WTC11 (cell line): ENCODE measurements around the gene CPHXL2. TPM values are rescaled to one million over a fixed set of nuclear protein-coding genes. Genes with fewer than 3 reads are reported as not detected.

ENCODE experiments used
- ATF1 ChIP-seq: sonication (generic); formaldehyde crosslinking; IDR thresholded peaks from 2 replicates; pipeline ENCODE4 v1.8.1; 2023; ENCODE audit warnings: mild to moderate bottlenecking, moderate library complexity, missing genetic modification reagents
- CREB1 ChIP-seq: sonication (generic); formaldehyde crosslinking; IDR thresholded peaks from 2 replicates; pipeline ENCODE4 v1.8.0; 2023; ENCODE audit warnings: mild to moderate bottlenecking, missing genetic modification reagents
- EMX1 ChIP-seq: fragments of 250-450 bp; sonication (Bioruptor Pico); IDR thresholded peaks from 2 replicates; pipeline ENCODE4 v1.8.0; 2021; ENCODE audit warnings: mild to moderate bottlenecking
- GABPB1 ChIP-seq: sonication (generic); formaldehyde crosslinking; IDR thresholded peaks from 2 replicates; pipeline ENCODE4 v1.8.1; 2023; ENCODE audit warnings: mild to moderate bottlenecking, missing genetic modification reagents
- HMGA2 ChIP-seq: fragments of 250-450 bp; sonication (Bioruptor Pico); IDR thresholded peaks from 2 replicates; pipeline ENCODE4 v1.4.0; 2021; ENCODE audit warnings: mild to moderate bottlenecking, moderate library complexity
- JAZF1 ChIP-seq: fragments of 250-450 bp; sonication (Bioruptor Pico); IDR thresholded peaks from 2 replicates; pipeline ENCODE4 v1.9.0; 2021; ENCODE audit warnings: moderate library complexity, mild to moderate bottlenecking, inconsistent platforms
- JUN ChIP-seq: sonication (generic); formaldehyde crosslinking; IDR thresholded peaks from 2 replicates; pipeline ENCODE4 v1.8.0; 2023; ENCODE audit warnings: mild to moderate bottlenecking, missing genetic modification reagents
- MYBL2 ChIP-seq: sonication (generic); formaldehyde crosslinking; IDR thresholded peaks from 2 replicates; pipeline ENCODE4 v1.8.1; 2023; ENCODE audit warnings: mild to moderate bottlenecking, moderate library complexity, missing genetic modification reagents
- NFYB ChIP-seq: sonication (generic); formaldehyde crosslinking; conservative IDR thresholded peaks from 2 replicates; pipeline ENCODE4 v1.8.0; 2022; ENCODE audit warnings: low read depth, missing genetic modification reagents
- NR1H2 ChIP-seq: sonication (generic); formaldehyde crosslinking; IDR thresholded peaks from 2 replicates; pipeline ENCODE4 v1.9.0; 2021; ENCODE audit warnings: mild to moderate bottlenecking, moderate library complexity, missing genetic modification reagents
- NR3C1 ChIP-seq: sonication (generic); formaldehyde crosslinking; conservative IDR thresholded peaks from 2 replicates; pipeline ENCODE4 v1.8.1; 2023; ENCODE audit warnings: low read depth, mild to moderate bottlenecking, missing genetic modification reagents
- OVOL2 ChIP-seq: fragments of 250-450 bp; sonication (Bioruptor Pico); IDR thresholded peaks from 2 replicates; pipeline ENCODE4 v1.9.0; 2021; ENCODE audit warnings: mild to moderate bottlenecking, borderline replicate concordance
- SMAD4 ChIP-seq: sonication (generic); formaldehyde crosslinking; IDR thresholded peaks from 2 replicates; pipeline ENCODE4 v1.8.0; 2022; ENCODE audit warnings: mild to moderate bottlenecking, missing genetic modification reagents
- TEAD1 ChIP-seq: sonication (generic); formaldehyde crosslinking; IDR thresholded peaks from 2 replicates; pipeline ENCODE4 v1.8.0; 2022; ENCODE audit warnings: mild to moderate bottlenecking, missing genetic modification reagents
- ZNF263 ChIP-seq: sonication (generic); formaldehyde crosslinking; IDR thresholded peaks from 2 replicates; pipeline ENCODE4 v1.8.1; 2022; ENCODE audit warnings: low read depth, mild to moderate bottlenecking, moderate library complexity, missing genetic modification reagents
- ZNF317 ChIP-seq: sonication (generic); formaldehyde crosslinking; IDR thresholded peaks from 2 replicates; pipeline ENCODE4 v1.8.1; 2023; ENCODE audit warnings: low read depth, mild to moderate bottlenecking, moderate library complexity, missing genetic modification reagents, borderline replicate concordance
- ZNF416 ChIP-seq: fragments of 250-450 bp; sonication (Bioruptor Pico); IDR thresholded peaks from 2 replicates; pipeline ENCODE4 v1.9.0; 2021; ENCODE audit warnings: mild to moderate bottlenecking, inconsistent platforms
- ZNF423 ChIP-seq: fragments of 250-450 bp; sonication (Bioruptor Pico); IDR thresholded peaks from 2 replicates; pipeline ENCODE4 v2.1.2; 2022; ENCODE audit warnings: mild to moderate bottlenecking, moderate library complexity
- ZNF671 ChIP-seq: fragments of 250-450 bp; sonication (Bioruptor Pico); IDR thresholded peaks from 2 replicates; pipeline ENCODE4 v1.8.0; 2021; ENCODE audit warnings: mild to moderate bottlenecking
- total RNA-seq: library from RNA; stranded (reverse); gene quantifications from 3 replicates; pipeline ENCODE4 v1.2.3, GENCODE V29; 2021
- TF ChIP-seq, protein P1 (sequence below): sonication (generic); formaldehyde crosslinking; IDR thresholded peaks from 2 replicates; pipeline ENCODE4 v1.8.1; 2023; ENCODE audit warnings: mild to moderate bottlenecking, missing genetic modification reagents, moderate library complexity
- TF ChIP-seq, protein P2 (sequence below): sonication (generic); formaldehyde crosslinking; IDR thresholded peaks from 2 replicates; pipeline ENCODE4 v1.8.1; 2022; ENCODE audit warnings: mild to moderate bottlenecking, missing genetic modification reagents, moderate library complexity, borderline replicate concordance
- TF ChIP-seq, protein P3 (sequence below): sonication (generic); formaldehyde crosslinking; IDR thresholded peaks from 2 replicates; pipeline ENCODE4 v1.8.1; 2023; ENCODE audit warnings: mild to moderate bottlenecking, missing genetic modification reagents
- TF ChIP-seq, protein P4 (sequence below): sonication (generic); formaldehyde crosslinking; IDR thresholded peaks from 2 replicates; pipeline ENCODE4 v1.8.0; 2023; ENCODE audit warnings: missing genetic modification reagents, mild to moderate bottlenecking, borderline replicate concordance
- TF ChIP-seq, protein P5 (sequence below): sonication (generic); formaldehyde crosslinking; IDR thresholded peaks from 2 replicates; pipeline ENCODE4 v1.8.0; 2022; ENCODE audit warnings: mild to moderate bottlenecking, missing genetic modification reagents
- TF ChIP-seq, protein P6 (sequence below): fragments of 250-450 bp; sonication (Bioruptor Pico); IDR thresholded peaks from 2 replicates; pipeline ENCODE4 v1.8.0; 2021; ENCODE audit warnings: mild to moderate bottlenecking
- TF ChIP-seq, protein P7 (sequence below): sonication (generic); formaldehyde crosslinking; IDR thresholded peaks from 2 replicates; pipeline ENCODE4 v1.8.1; 2022; ENCODE audit warnings: missing genetic modification reagents, borderline replicate concordance

CPHXL2 gene
- total RNA-seq, 1 experiment from 2014 or later = not detected

DNA sequence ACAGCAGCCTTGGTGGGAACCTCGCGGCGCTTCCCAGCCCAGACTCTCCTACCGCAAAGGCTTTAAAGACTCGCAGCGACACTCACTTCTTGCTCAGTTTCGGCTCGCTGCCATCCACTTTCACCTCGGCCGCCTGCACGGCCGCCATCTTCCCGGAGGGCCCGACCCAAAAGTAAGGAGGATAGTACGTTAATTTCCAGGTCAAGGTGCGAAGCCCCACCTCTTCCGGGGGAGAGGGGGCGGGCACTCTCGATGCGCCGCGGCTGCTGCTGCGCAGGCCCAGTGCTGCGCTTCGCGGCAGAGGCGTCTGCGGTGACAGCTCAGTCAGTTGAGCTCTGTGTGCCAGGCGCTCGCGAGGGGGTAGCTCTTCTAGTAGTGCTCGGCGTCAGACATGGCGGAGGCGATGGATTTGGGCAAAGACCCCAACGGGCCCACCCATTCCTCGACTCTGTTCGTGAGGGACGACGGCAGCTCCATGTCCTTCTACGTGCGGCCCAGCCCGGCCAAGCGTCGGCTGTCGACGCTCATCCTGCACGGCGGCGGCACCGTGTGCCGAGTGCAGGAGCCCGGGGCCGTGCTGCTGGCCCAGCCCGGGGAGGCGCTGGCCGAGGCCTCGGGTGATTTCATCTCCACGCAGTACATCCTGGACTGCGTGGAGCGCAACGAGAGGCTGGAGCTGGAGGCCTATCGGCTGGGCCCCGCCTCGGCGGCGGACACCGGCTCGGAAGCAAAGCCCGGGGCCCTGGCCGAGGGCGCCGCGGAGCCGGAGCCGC is 29.1 kb downstream of the CPHXL2 start, which contains the start of the genes KARS1 and TERF2IP (continued):
- TF ChIP-seq JAZF1 (CRISPR knock-in tag) (no peak), ZNF416 (no peak), GABPB1 (CRISPR knock-in tag) (peak; percentile 27; the same call in 1 of the 2 replicates), EMX1 (no peak), MYBL2 (CRISPR knock-in tag) (no peak), NR1H2 (no peak), ATF1 (CRISPR knock-in tag) (peak; percentile 58; the same call in 1 of the 2 replicates), HMGA2 (CRISPR knock-in tag) (no peak), ZNF317 (peak; percentile 37; the same call in 1 of the 2 replicates), NFYB (CRISPR knock-in tag) (no peak), OVOL2 (CRISPR knock-in tag) (no peak), NR3C1 (no peak), JUN (CRISPR knock-in tag) (no peak; the same call in 1 of the 2 replicates), TEAD1 (CRISPR knock-in tag) (peak; percentile 81), SMAD4 (no peak), ZNF423 (CRISPR knock-in tag) (no peak), ZNF671 (no peak), ZNF263 (CRISPR knock-in tag) (no peak), CREB1 (no peak)
- TF ChIP-seq, protein P1, sequence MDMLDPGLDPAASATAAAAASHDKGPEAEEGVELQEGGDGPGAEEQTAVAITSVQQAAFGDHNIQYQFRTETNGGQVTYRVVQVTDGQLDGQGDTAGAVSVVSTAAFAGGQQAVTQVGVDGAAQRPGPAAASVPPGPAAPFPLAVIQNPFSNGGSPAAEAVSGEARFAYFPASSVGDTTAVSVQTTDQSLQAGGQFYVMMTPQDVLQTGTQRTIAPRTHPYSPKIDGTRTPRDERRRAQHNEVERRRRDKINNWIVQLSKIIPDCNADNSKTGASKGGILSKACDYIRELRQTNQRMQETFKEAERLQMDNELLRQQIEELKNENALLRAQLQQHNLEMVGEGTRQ (CRISPR knock-in tag) = no peak
- TF ChIP-seq, protein P2, sequence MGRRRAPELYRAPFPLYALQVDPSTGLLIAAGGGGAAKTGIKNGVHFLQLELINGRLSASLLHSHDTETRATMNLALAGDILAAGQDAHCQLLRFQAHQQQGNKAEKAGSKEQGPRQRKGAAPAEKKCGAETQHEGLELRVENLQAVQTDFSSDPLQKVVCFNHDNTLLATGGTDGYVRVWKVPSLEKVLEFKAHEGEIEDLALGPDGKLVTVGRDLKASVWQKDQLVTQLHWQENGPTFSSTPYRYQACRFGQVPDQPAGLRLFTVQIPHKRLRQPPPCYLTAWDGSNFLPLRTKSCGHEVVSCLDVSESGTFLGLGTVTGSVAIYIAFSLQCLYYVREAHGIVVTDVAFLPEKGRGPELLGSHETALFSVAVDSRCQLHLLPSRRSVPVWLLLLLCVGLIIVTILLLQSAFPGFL (CRISPR knock-in tag) = no peak
- TF ChIP-seq, protein P3, sequence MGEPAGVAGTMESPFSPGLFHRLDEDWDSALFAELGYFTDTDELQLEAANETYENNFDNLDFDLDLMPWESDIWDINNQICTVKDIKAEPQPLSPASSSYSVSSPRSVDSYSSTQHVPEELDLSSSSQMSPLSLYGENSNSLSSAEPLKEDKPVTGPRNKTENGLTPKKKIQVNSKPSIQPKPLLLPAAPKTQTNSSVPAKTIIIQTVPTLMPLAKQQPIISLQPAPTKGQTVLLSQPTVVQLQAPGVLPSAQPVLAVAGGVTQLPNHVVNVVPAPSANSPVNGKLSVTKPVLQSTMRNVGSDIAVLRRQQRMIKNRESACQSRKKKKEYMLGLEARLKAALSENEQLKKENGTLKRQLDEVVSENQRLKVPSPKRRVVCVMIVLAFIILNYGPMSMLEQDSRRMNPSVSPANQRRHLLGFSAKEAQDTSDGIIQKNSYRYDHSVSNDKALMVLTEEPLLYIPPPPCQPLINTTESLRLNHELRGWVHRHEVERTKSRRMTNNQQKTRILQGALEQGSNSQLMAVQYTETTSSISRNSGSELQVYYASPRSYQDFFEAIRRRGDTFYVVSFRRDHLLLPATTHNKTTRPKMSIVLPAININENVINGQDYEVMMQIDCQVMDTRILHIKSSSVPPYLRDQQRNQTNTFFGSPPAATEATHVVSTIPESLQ = no peak
- TF ChIP-seq, protein P4, sequence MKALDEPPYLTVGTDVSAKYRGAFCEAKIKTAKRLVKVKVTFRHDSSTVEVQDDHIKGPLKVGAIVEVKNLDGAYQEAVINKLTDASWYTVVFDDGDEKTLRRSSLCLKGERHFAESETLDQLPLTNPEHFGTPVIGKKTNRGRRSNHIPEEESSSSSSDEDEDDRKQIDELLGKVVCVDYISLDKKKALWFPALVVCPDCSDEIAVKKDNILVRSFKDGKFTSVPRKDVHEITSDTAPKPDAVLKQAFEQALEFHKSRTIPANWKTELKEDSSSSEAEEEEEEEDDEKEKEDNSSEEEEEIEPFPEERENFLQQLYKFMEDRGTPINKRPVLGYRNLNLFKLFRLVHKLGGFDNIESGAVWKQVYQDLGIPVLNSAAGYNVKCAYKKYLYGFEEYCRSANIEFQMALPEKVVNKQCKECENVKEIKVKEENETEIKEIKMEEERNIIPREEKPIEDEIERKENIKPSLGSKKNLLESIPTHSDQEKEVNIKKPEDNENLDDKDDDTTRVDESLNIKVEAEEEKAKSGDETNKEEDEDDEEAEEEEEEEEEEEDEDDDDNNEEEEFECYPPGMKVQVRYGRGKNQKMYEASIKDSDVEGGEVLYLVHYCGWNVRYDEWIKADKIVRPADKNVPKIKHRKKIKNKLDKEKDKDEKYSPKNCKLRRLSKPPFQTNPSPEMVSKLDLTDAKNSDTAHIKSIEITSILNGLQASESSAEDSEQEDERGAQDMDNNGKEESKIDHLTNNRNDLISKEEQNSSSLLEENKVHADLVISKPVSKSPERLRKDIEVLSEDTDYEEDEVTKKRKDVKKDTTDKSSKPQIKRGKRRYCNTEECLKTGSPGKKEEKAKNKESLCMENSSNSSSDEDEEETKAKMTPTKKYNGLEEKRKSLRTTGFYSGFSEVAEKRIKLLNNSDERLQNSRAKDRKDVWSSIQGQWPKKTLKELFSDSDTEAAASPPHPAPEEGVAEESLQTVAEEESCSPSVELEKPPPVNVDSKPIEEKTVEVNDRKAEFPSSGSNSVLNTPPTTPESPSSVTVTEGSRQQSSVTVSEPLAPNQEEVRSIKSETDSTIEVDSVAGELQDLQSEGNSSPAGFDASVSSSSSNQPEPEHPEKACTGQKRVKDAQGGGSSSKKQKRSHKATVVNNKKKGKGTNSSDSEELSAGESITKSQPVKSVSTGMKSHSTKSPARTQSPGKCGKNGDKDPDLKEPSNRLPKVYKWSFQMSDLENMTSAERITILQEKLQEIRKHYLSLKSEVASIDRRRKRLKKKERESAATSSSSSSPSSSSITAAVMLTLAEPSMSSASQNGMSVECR (CRISPR knock-in tag) = peak; percentile 88
- TF ChIP-seq, protein P5, sequence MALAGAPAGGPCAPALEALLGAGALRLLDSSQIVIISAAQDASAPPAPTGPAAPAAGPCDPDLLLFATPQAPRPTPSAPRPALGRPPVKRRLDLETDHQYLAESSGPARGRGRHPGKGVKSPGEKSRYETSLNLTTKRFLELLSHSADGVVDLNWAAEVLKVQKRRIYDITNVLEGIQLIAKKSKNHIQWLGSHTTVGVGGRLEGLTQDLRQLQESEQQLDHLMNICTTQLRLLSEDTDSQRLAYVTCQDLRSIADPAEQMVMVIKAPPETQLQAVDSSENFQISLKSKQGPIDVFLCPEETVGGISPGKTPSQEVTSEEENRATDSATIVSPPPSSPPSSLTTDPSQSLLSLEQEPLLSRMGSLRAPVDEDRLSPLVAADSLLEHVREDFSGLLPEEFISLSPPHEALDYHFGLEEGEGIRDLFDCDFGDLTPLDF = no peak
- TF ChIP-seq, protein P6, sequence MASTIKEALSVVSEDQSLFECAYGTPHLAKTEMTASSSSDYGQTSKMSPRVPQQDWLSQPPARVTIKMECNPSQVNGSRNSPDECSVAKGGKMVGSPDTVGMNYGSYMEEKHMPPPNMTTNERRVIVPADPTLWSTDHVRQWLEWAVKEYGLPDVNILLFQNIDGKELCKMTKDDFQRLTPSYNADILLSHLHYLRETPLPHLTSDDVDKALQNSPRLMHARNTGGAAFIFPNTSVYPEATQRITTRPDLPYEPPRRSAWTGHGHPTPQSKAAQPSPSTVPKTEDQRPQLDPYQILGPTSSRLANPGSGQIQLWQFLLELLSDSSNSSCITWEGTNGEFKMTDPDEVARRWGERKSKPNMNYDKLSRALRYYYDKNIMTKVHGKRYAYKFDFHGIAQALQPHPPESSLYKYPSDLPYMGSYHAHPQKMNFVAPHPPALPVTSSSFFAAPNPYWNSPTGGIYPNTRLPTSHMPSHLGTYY (CRISPR knock-in tag) = no peak
- TF ChIP-seq, protein P7, sequence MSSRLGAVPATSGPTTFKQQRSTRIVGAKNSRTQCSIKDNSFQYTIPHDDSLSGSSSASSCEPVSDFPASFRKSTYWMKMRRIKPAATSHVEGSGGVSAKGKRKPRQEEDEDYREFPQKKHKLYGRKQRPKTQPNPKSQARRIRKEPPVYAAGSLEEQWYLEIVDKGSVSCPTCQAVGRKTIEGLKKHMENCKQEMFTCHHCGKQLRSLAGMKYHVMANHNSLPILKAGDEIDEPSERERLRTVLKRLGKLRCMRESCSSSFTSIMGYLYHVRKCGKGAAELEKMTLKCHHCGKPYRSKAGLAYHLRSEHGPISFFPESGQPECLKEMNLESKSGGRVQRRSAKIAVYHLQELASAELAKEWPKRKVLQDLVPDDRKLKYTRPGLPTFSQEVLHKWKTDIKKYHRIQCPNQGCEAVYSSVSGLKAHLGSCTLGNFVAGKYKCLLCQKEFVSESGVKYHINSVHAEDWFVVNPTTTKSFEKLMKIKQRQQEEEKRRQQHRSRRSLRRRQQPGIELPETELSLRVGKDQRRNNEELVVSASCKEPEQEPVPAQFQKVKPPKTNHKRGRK (CRISPR knock-in tag) = no peak
